GM15510 (cell line): ENCODE measurements around the gene ANAPC4.

Experiments
- POLR2A ChIP-seq: IDR thresholded peaks from 3 replicates; pipeline ENCODE4 v1.6.1; 2011; ENCODE audit warnings: borderline replicate concordance; ENCODE audit not compliant: insufficient read length; ENCODE audit errors: extremely low read depth

The ANAPC4 gene

GRCh38 chr4:25367877-25368276, 9.2 kb upstream of the ANAPC4 start:
- no peak for TF ChIP-seq POLR2A

GRCh38 chr4:25368315-25368714, 8.7 kb upstream of the ANAPC4 start:
- no peak for TF ChIP-seq POLR2A

- no peak for TF ChIP-seq POLR2A
Measured at GRCh38 chr4:25370242-25370641, 6.8 kb upstream of the ANAPC4 start.

GRCh38 chr4:25377572-25378436, 741 bp downstream of the ANAPC4 start:
- TF ChIP-seq POLR2A: no peak

GRCh38 chr4:25378437-25378743, 1.3 kb downstream of the ANAPC4 start:
- TF ChIP-seq POLR2A: no peak

GRCh38 chr4:25379591-25379990, 2.5 kb downstream of the ANAPC4 start:
- TF ChIP-seq POLR2A: no peak

GRCh38 chr4:25383647-25384046, 6.6 kb downstream of the ANAPC4 start:
- TF ChIP-seq POLR2A: no peak

- TF ChIP-seq POLR2A: no peak
Measured at GRCh38 chr4:25386926-25387325, 9.9 kb downstream of the ANAPC4 start.

GRCh38 chr4:25397305-25397704, 20.2 kb downstream of the ANAPC4 start:
- TF ChIP-seq POLR2A: no peak

- TF ChIP-seq POLR2A: no peak
Measured at GRCh38 chr4:25399510-25399909, 22.4 kb downstream of the ANAPC4 start.

- TF ChIP-seq POLR2A: no peak
Measured at GRCh38 chr4:25401066-25401465, 24.0 kb downstream of the ANAPC4 start.

GRCh38 chr4:25402521-25402920, 25.5 kb downstream of the ANAPC4 start:
- no peak for TF ChIP-seq POLR2A

- no peak for TF ChIP-seq POLR2A
Measured at GRCh38 chr4:25403699-25404098, 26.6 kb downstream of the ANAPC4 start.

- TF ChIP-seq POLR2A: no peak
Measured at GRCh38 chr4:25405453-25405852, 28.4 kb downstream of the ANAPC4 start.

GRCh38 chr4:25406081-25406692, 29.1 kb downstream of the ANAPC4 start:
- TF ChIP-seq POLR2A: no peak
